Measurements from ENCODE around the gene PCGF3. TPM values are rescaled to one million over a fixed set of nuclear protein-coding genes. Genes with fewer than 3 reads are reported as not detected.

Gene PCGF3
- total and polyA plus RNA-seq, 4 donors: 11.0 to 23.3 (median 14.3) TPM

GRCh38 chr4:789571-790465 lies 84.2 kb downstream of the PCGF3 start:
- Histone ChIP-seq H3K27me3 (ENCODE audit: control insufficient read depth in 4 of 4, insufficient read depth in 4 of 4, low read length in 3 of 4) (peaks cover 0 to 7% (median 0%) of the 10 kb centered on the region in 4 donors), H3K9ac (ENCODE audit: low read depth in 1 of 2, low read length in 2 of 2) (peak overlapping the region in 1 of 2 donors; percentile 27), H3K9me3 (ENCODE audit: control insufficient read depth in 4 of 4, low read length in 3 of 4) (no peaks in the 10 kb centered on the region), H3K4me3 (ENCODE audit: low read depth in 1 of 3, low read length in 3 of 3) (no peak overlapping the region), H3K27ac (ENCODE audit: low read depth in 1 of 2, low read length in 2 of 2) (peak overlapping the region; percentile 82 to 86), H3K4me1 (ENCODE audit: control insufficient read depth in 4 of 4, insufficient read depth in 4 of 4, low read length in 3 of 4) (peaks cover 12 to 29% (median 24%) of the 10 kb centered on the region in 4 donors), H3K36me3 (ENCODE audit: control insufficient read depth in 4 of 4, insufficient read depth in 3 of 4, low read depth in 1 of 4, low read length in 3 of 4) (no peaks in the 10 kb centered on the region)
- TF ChIP-seq FOXA2 (IDR thresholded peaks at IDR 0.05) (no peak), SP1 (IDR thresholded peaks at IDR 0.05) (no peak), GABPA (IDR thresholded peaks at IDR 0.05 in 1 of 2, conservative IDR thresholded peaks at IDR 0.05 in 1 of 2) (no peak), YY1 (IDR thresholded peaks at IDR 0.05) (no peak), FOXA1 (IDR thresholded peaks at IDR 0.05) (no peak), JUND (IDR thresholded peaks at IDR 0.05) (no peak), HNF4G (IDR thresholded peaks at IDR 0.05) (no peak), REST (IDR thresholded peaks at IDR 0.05) (no peak), TAF1 (conservative IDR thresholded peaks at IDR 0.05) (no peak), EGR1 (IDR thresholded peaks at IDR 0.05; ENCODE audit: low read depth in 2 of 2) (no peak), RAD21 (IDR thresholded peaks at IDR 0.05) (no peak), RXRA (IDR thresholded peaks at IDR 0.05) (no peak), HNF4A (conservative IDR thresholded peaks at IDR 0.05) (no peak), NR2F2 (IDR thresholded peaks at IDR 0.05) (no peak)
- TF ChIP-seq, protein P1, sequence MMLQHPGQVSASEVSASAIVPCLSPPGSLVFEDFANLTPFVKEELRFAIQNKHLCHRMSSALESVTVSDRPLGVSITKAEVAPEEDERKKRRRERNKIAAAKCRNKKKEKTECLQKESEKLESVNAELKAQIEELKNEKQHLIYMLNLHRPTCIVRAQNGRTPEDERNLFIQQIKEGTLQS (IDR thresholded peaks at IDR 0.05): no peak
- TF ChIP-seq, protein P2, sequence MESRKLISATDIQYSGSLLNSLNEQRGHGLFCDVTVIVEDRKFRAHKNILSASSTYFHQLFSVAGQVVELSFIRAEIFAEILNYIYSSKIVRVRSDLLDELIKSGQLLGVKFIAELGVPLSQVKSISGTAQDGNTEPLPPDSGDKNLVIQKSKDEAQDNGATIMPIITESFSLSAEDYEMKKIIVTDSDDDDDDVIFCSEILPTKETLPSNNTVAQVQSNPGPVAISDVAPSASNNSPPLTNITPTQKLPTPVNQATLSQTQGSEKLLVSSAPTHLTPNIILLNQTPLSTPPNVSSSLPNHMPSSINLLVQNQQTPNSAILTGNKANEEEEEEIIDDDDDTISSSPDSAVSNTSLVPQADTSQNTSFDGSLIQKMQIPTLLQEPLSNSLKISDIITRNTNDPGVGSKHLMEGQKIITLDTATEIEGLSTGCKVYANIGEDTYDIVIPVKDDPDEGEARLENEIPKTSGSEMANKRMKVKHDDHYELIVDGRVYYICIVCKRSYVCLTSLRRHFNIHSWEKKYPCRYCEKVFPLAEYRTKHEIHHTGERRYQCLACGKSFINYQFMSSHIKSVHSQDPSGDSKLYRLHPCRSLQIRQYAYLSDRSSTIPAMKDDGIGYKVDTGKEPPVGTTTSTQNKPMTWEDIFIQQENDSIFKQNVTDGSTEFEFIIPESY (IDR thresholded peaks at IDR 0.05): no peak
- TF ChIP-seq, protein P3, sequence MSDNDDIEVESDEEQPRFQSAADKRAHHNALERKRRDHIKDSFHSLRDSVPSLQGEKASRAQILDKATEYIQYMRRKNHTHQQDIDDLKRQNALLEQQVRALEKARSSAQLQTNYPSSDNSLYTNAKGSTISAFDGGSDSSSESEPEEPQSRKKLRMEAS (IDR thresholded peaks at IDR 0.05): no peak
- DNase-seq (ENCODE audit: low spot score): no peak
- 85% methylated on average over 27 of the region's 27 CpGs for WGBS

DNA sequence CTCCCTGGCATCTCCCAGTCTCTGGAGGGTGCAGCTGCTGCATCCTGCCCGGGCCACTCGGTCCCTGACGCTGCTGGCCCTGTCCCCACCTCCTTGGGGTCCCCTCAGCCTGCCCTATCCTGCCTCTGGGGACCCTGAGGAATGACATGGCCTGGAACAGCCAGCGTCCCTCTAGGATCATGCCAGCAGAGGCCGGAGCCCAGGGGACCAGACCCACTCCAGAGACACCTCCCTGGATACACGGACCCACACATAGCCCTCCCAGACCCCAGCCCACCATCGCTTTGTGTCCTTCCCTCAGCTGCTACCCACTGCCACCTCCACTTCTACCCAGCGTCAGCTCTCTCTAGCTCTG lies 84.8 kb downstream of the PCGF3 start:
- DNase-seq (ENCODE audit: low spot score): no peak

More for the DNA sequence above, 84.8 kb downstream of the PCGF3 start:
- H3K27ac ChIP-seq (ENCODE audit: low read depth in 1 of 2, low read length in 2 of 2): no peak overlapping the region
- H3K9ac ChIP-seq (ENCODE audit: low read depth in 1 of 2, low read length in 2 of 2): no peak overlapping the region
- no peaks in the 10 kb centered on the region for H3K9me3 ChIP-seq (ENCODE audit: control insufficient read depth in 4 of 4, low read length in 3 of 4)
- H3K36me3 ChIP-seq (ENCODE audit: control insufficient read depth in 4 of 4, insufficient read depth in 3 of 4, low read depth in 1 of 4, low read length in 3 of 4): no peaks in the 10 kb centered on the region
- TF ChIP-seq JUND (IDR thresholded peaks at IDR 0.05): no peak
- no peak for TF ChIP-seq YY1 (IDR thresholded peaks at IDR 0.05)
- no peak for TF ChIP-seq NR2F2 (IDR thresholded peaks at IDR 0.05)
- no peak for TF ChIP-seq RXRA (IDR thresholded peaks at IDR 0.05)
- no peak for TF ChIP-seq FOXA1 (IDR thresholded peaks at IDR 0.05)
- no peak for TF ChIP-seq CTCF (IDR thresholded peaks at IDR 0.05; ENCODE audit: low read depth, low read length, missing input control)
- TF ChIP-seq EGR1 (IDR thresholded peaks at IDR 0.05; ENCODE audit: low read depth in 2 of 2): no peak
- no peak for TF ChIP-seq HNF4G (IDR thresholded peaks at IDR 0.05)
- TF ChIP-seq HNF4A (conservative IDR thresholded peaks at IDR 0.05): no peak
- TF ChIP-seq, protein P1 (IDR thresholded peaks at IDR 0.05): no peak
- TF ChIP-seq, protein P2 (IDR thresholded peaks at IDR 0.05): no peak
- no peak for TF ChIP-seq RAD21 (IDR thresholded peaks at IDR 0.05)
- TF ChIP-seq GABPA (IDR thresholded peaks at IDR 0.05 in 1 of 2, conservative IDR thresholded peaks at IDR 0.05 in 1 of 2): no peak
- WGBS: 82% methylated on average over 8 of the region's 8 CpGs
- peaks cover 0 to 7% (median 0%) of the 10 kb centered on the region in 4 donors for H3K27me3 ChIP-seq (ENCODE audit: control insufficient read depth in 4 of 4, insufficient read depth in 4 of 4, low read length in 3 of 4)
- peaks cover 16 to 33% (median 28%) of the 10 kb centered on the region in 4 donors for H3K4me1 ChIP-seq (ENCODE audit: control insufficient read depth in 4 of 4, insufficient read depth in 4 of 4, low read length in 3 of 4)
- no peak overlapping the region for H3K4me3 ChIP-seq (ENCODE audit: low read depth in 1 of 3, low read length in 3 of 3)
